HepG2 (cell line): ENCODE results near the gene MAML1. TPM values are rescaled to one million over a fixed set of nuclear protein-coding genes. Genes with fewer than 3 reads are reported as not detected.

Experiments
- ARNT ChIP-seq: fragments of 450-650 bp; IDR thresholded peaks from 2 replicates; pipeline ENCODE4 v1.6.1; 2017
- ATF1 ChIP-seq: IDR thresholded peaks from 2 replicates; pipeline ENCODE4 v1.6.1; 2016; ENCODE audit warnings: mild to moderate bottlenecking, control low read depth
- CBX2 ChIP-seq, 2 experiments: fragments of 200-600 bp in 1 of 2; sonication (generic); formaldehyde crosslinking in 1 of 2; IDR thresholded peaks; 2 replicates each; pipeline versions ENCODE4 v1.7.0 to v1.8.1; 2018 to 2022; ENCODE audit warnings: low read depth in 2 of 2, low read length in 1 of 2, mild to moderate bottlenecking in 1 of 2, missing genetic modification reagents in 1 of 2
- GATAD1 ChIP-seq: IDR thresholded peaks from 2 replicates; pipeline ENCODE4 v1.6.1; 2016; ENCODE audit warnings: missing genetic modification reagents, missing compliant biosample characterization
- HDAC1 ChIP-seq: sonication (generic); formaldehyde crosslinking; IDR thresholded peaks from 2 replicates; pipeline ENCODE4 v1.5.1; 2020; ENCODE audit warnings: mild to moderate bottlenecking, missing genetic modification reagents
- IKZF4 ChIP-seq: sonication (generic); formaldehyde crosslinking; IDR thresholded peaks from 2 replicates; pipeline ENCODE4 v1.5.1; 2020; ENCODE audit warnings: borderline replicate concordance, mild to moderate bottlenecking, low read depth, missing genetic modification reagents; ENCODE audit errors: not compliant biosample characterization
- JUN ChIP-seq: sonication (generic); formaldehyde crosslinking; IDR thresholded peaks from 2 replicates; pipeline ENCODE4 v1.4.0; 2020; ENCODE audit warnings: mild to moderate bottlenecking, missing genetic modification reagents
- KAT8 ChIP-seq: IDR thresholded peaks from 2 replicates; pipeline ENCODE4 v1.6.1; 2016; ENCODE audit warnings: missing genetic modification reagents, missing compliant biosample characterization
- KDM5B ChIP-seq: sonication (generic); formaldehyde crosslinking; IDR thresholded peaks from 2 replicates; pipeline ENCODE4 v1.4.0; 2020; ENCODE audit warnings: missing genetic modification reagents, mild to moderate bottlenecking, borderline replicate concordance
- LCORL ChIP-seq, 2 experiments: fragments of 450-650 bp in 1 of 2; sonication (generic) in 1 of 2; formaldehyde crosslinking in 1 of 2; IDR thresholded peaks; 2 replicates each; pipeline versions ENCODE4 v1.5.0 to v1.6.1; 2017 to 2020; ENCODE audit warnings: antibody characterized with exemption in 1 of 2, missing genetic modification reagents in 1 of 2
- MEF2D ChIP-seq: sonication (generic); formaldehyde crosslinking; IDR thresholded peaks from 2 replicates; pipeline ENCODE4 v1.5.1; 2020; ENCODE audit warnings: mild to moderate bottlenecking, missing genetic modification reagents
- PAWR ChIP-seq: sonication (generic); formaldehyde crosslinking; IDR thresholded peaks from 2 replicates; pipeline ENCODE4 v1.4.0; 2020; ENCODE audit warnings: missing genetic modification reagents, mild to moderate bottlenecking, borderline replicate concordance
- PHF8 ChIP-seq: sonication (generic); formaldehyde crosslinking; IDR thresholded peaks from 2 replicates; pipeline ENCODE4 v1.5.0; 2020; ENCODE audit warnings: missing genetic modification reagents
- TOPORS ChIP-seq: sonication (generic); formaldehyde crosslinking; IDR thresholded peaks from 2 replicates; pipeline ENCODE4 v1.8.0; 2023; ENCODE audit warnings: mild to moderate bottlenecking, missing genetic modification reagents
- ZNF136 ChIP-seq: sonication (generic); formaldehyde crosslinking; IDR thresholded peaks from 2 replicates; pipeline ENCODE4 v1.8.1; 2022; ENCODE audit warnings: low read depth, mild to moderate bottlenecking, moderate library complexity, missing genetic modification reagents
- ZNF30 ChIP-seq: sonication (generic); formaldehyde crosslinking; IDR thresholded peaks from 2 replicates; pipeline ENCODE4 v1.5.0; 2020; ENCODE audit warnings: mild to moderate bottlenecking, missing genetic modification reagents
- ZNF703 ChIP-seq: sonication (generic); formaldehyde crosslinking; IDR thresholded peaks from 2 replicates; pipeline ENCODE4 v1.5.1; 2020; ENCODE audit warnings: missing genetic modification reagents, mild to moderate bottlenecking, moderate library complexity, borderline replicate concordance
- ZNF75D ChIP-seq: sonication (generic); formaldehyde crosslinking; IDR thresholded peaks from 2 replicates; pipeline ENCODE4 v1.8.1; 2023; ENCODE audit warnings: missing genetic modification reagents, mild to moderate bottlenecking, borderline replicate concordance
- ZNF768 ChIP-seq: sonication (generic); formaldehyde crosslinking; IDR thresholded peaks from 2 replicates; pipeline ENCODE4 v1.4.0; 2020; ENCODE audit warnings: missing genetic modification reagents
- ZNF790 ChIP-seq: sonication (generic); formaldehyde crosslinking; IDR thresholded peaks from 2 replicates; pipeline ENCODE4 v1.8.0; 2022; ENCODE audit warnings: missing genetic modification reagents, mild to moderate bottlenecking, borderline replicate concordance
- polyA plus RNA-seq, 8 experiments: library from polyadenylated mRNA; depleted of rRNA in 3 of 8; stranded (reverse) in 7 of 8; unstranded in 1 of 8; fragments of >200 nt; fragmentation: Illumina TruSeq in 4 of 8; extraction: Trizol in 4 of 8; gene quantifications; 2 replicates each; pipeline versions ENCODE4 v1.2.1 to v1.2.3, GENCODE V29; 2011 to 2016; ENCODE audit warnings: low read depth in 4 of 8, missing spikeins in 1 of 8, mixed read lengths in 1 of 8; ENCODE audit not compliant: insufficient read depth in 1 of 8
- total RNA-seq, 5 experiments: library from RNA; depleted of rRNA; stranded (reverse); fragments of >200 nt; fragmentation: Illumina TruSeq; extraction: Trizol; gene quantifications; 2 replicates each; pipeline ENCODE4 v1.2.3, GENCODE V29; 2016; ENCODE audit warnings: low read depth in 1 of 5
- TF ChIP-seq, protein P1 (sequence below): sonication (generic); formaldehyde crosslinking; IDR thresholded peaks from 2 replicates; pipeline ENCODE4 v1.4.0; 2020; ENCODE audit warnings: mild to moderate bottlenecking, low read depth, missing genetic modification reagents
- TF ChIP-seq, protein P2 (sequence below): fragments of 450-650 bp; IDR thresholded peaks from 2 replicates; pipeline ENCODE4 v1.6.1; 2016
- TF ChIP-seq, protein P3 (sequence below): sonication (generic); formaldehyde crosslinking; IDR thresholded peaks from 2 replicates; pipeline ENCODE4 v1.4.0; 2020; ENCODE audit warnings: missing genetic modification reagents, borderline replicate concordance

MAML1 gene
- total and polyA plus RNA-seq, 2 of the 13 experiments (the other 11 are each of a cell fraction or from before 2014, with no cell fraction given) = 10.0 to 10.8 TPM

DNA sequence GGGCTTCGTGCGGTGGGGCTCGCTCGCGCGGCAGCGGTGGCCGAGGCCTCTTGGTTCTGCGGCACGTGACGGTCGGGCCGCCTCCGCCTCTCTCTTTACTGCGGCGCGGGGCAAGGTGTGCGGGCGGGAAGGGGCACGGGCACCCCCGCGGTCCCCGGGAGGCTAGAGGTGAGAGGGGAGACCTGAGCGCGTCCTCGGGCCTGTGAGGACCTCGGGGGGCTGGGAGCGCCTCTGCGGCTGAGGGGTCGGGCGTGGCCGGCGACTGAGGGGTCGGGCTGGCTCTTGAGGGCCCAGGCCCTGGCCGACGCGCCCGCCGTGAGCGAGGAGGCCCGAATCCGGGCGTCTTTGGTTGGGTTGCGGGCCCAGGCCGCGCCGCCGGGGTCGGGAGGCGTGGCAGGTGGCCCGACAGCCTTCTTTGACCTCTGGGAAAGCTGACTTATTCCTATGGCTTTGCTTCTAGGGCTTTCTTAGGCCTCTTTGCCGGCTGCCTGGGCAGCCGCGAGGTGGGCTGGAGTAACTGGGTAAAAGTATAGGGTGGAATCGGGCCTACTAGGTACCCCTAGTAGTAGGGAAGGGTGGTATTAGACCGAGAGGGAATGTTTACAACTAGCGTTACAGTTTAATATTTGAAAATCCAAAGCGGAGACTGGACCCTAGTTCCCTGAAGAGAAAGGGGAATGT lies 33.5 kb upstream of the MAML1 start, which contains the start of gene CANX (continued):
- TF ChIP-seq IKZF4 (CRISPR knock-in tag) (no peak), KDM5B (CRISPR knock-in tag) (no peak; the same call in none of the 2 replicates), ZNF703 (no peak; the same call in 1 of the 2 replicates), ARNT (no peak), ZNF790 (CRISPR knock-in tag) (peak; percentile 71; the same call in 1 of the 2 replicates), GATAD1 (no peak), ZNF768 (CRISPR knock-in tag) (peak; percentile 45; the same call in 1 of the 2 replicates), KAT8 (CRISPR knock-in tag) (no peak), TOPORS (CRISPR knock-in tag) (peak; percentile 67; the same call in 1 of the 2 replicates), LCORL (IDR thresholded peaks at IDR 0.05) (no peak), LCORL (CRISPR knock-in tag; IDR thresholded peaks at IDR 0.05) (no peak; the same call in none of the 2 replicates), HDAC1 (no peak; the same call in none of the 2 replicates), ZNF75D (CRISPR knock-in tag) (no peak), ZNF136 (CRISPR knock-in tag) (no peak), PAWR (CRISPR knock-in tag) (no peak), CBX2 (IDR thresholded peaks at IDR 0.05; ENCODE audit: low read depth, low read length) (no peak), CBX2 (CRISPR knock-in tag; IDR thresholded peaks at IDR 0.05; ENCODE audit: low read depth) (no peak), ATF1 (no peak), JUN (CRISPR knock-in tag) (no peak), ZNF30 (CRISPR knock-in tag) (peak; percentile 79; the same call in 1 of the 2 replicates), MEF2D (CRISPR knock-in tag) (no peak), PHF8 (CRISPR knock-in tag) (peak; percentile 87)
- TF ChIP-seq, protein P1, sequence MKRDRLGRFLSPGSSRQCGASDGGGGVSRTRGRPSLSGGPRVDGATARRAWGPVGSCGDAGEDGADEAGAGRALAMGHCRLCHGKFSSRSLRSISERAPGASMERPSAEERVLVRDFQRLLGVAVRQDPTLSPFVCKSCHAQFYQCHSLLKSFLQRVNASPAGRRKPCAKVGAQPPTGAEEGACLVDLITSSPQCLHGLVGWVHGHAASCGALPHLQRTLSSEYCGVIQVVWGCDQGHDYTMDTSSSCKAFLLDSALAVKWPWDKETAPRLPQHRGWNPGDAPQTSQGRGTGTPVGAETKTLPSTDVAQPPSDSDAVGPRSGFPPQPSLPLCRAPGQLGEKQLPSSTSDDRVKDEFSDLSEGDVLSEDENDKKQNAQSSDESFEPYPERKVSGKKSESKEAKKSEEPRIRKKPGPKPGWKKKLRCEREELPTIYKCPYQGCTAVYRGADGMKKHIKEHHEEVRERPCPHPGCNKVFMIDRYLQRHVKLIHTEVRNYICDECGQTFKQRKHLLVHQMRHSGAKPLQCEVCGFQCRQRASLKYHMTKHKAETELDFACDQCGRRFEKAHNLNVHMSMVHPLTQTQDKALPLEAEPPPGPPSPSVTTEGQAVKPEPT (CRISPR knock-in tag) = no peak
- TF ChIP-seq, protein P2, sequence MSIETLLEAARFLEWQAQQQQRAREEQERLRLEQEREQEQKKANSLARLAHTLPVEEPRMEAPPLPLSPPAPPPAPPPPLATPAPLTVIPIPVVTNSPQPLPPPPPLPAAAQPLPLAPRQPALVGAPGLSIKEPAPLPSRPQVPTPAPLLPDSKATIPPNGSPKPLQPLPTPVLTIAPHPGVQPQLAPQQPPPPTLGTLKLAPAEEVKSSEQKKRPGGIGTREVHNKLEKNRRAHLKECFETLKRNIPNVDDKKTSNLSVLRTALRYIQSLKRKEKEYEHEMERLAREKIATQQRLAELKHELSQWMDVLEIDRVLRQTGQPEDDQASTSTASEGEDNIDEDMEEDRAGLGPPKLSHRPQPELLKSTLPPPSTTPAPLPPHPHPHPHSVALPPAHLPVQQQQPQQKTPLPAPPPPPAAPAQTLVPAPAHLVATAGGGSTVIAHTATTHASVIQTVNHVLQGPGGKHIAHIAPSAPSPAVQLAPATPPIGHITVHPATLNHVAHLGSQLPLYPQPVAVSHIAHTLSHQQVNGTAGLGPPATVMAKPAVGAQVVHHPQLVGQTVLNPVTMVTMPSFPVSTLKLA = no peak
- TF ChIP-seq, protein P3, sequence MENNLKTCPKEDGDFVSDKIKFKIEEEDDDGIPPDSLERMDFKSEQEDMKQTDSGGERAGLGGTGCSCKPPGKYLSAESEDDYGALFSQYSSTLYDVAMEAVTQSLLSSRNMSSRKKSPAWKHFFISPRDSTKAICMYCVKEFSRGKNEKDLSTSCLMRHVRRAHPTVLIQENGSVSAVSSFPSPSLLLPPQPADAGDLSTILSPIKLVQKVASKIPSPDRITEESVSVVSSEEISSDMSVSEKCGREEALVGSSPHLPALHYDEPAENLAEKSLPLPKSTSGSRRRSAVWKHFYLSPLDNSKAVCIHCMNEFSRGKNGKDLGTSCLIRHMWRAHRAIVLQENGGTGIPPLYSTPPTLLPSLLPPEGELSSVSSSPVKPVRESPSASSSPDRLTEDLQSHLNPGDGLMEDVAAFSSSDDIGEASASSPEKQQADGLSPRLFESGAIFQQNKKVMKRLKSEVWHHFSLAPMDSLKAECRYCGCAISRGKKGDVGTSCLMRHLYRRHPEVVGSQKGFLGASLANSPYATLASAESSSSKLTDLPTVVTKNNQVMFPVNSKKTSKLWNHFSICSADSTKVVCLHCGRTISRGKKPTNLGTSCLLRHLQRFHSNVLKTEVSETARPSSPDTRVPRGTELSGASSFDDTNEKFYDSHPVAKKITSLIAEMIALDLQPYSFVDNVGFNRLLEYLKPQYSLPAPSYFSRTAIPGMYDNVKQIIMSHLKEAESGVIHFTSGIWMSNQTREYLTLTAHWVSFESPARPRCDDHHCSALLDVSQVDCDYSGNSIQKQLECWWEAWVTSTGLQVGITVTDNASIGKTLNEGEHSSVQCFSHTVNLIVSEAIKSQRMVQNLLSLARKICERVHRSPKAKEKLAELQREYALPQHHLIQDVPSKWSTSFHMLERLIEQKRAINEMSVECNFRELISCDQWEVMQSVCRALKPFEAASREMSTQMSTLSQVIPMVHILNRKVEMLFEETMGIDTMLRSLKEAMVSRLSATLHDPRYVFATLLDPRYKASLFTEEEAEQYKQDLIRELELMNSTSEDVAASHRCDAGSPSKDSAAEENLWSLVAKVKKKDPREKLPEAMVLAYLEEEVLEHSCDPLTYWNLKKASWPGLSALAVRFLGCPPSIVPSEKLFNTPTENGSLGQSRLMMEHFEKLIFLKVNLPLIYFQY = no peak; the same call in 1 of the 2 replicates
